Measurements from ENCODE around the gene C2. TPM values are rescaled to one million over a fixed set of nuclear protein-coding genes. Genes with fewer than 3 reads are reported as not detected.

C2 gene
- total RNA-seq, 1 donor from 2014 or later, result 2.2 TPM

- DNase-seq (ENCODE audit: extremely low spot score, unreplicated experiment), result no peak
- TF ChIP-seq, protein P1, sequence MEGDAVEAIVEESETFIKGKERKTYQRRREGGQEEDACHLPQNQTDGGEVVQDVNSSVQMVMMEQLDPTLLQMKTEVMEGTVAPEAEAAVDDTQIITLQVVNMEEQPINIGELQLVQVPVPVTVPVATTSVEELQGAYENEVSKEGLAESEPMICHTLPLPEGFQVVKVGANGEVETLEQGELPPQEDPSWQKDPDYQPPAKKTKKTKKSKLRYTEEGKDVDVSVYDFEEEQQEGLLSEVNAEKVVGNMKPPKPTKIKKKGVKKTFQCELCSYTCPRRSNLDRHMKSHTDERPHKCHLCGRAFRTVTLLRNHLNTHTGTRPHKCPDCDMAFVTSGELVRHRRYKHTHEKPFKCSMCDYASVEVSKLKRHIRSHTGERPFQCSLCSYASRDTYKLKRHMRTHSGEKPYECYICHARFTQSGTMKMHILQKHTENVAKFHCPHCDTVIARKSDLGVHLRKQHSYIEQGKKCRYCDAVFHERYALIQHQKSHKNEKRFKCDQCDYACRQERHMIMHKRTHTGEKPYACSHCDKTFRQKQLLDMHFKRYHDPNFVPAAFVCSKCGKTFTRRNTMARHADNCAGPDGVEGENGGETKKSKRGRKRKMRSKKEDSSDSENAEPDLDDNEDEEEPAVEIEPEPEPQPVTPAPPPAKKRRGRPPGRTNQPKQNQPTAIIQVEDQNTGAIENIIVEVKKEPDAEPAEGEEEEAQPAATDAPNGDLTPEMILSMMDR (conservative IDR thresholded peaks at IDR 0.05), result no peak
- Mint-ChIP-seq H3K27me3 (no peaks in the 10 kb centered on the region), H3K27ac (no peak overlapping the region), H3K4me3 (no peak overlapping the region), H3K9me3 (no peaks in the 10 kb centered on the region), H3K4me1 (ENCODE audit: unreplicated experiment) (no peaks in the 10 kb centered on the region), H3K36me3 (peaks cover 12% of the 10 kb centered on the region)
These were observed 46.9 kb upstream of the C2 start for GRCh38 chr6:31880616-31881015.

DNA sequence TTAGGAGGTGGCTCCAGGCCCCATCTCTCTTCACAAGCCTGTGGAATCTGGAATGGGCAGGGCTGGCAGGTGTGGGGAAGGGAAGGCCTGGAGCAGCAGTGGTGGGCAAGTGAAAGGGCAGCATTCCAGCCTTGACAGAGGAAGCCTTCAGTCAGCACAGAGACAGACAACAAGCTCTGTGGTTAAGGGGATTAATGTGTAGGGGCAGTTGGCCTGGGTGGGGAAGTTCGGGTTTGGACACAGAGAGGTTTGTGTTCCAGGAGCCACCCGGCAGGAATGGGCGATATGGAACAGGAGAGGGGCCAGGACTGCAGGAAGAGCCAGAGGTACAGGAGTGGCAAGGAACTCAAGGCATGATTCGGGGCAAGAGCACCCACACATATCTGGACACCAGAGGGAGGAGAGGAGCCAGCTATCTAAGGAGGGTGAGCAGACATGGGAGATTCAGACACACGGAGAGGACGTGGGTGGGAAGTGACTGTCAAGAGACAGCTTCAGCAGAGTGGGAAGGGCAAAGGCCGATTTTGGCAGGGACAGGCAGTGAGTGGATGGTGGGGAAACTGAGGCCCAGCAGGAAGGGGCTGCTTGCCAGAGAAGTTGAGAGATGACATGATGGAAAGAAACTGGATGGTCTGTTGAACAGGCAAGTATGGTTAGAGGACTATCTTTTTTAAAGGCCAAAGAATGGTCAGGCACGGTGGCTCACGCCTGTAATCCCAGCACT is 46.2 kb upstream of the C2 start:
- Mint-ChIP-seq H3K4me1 (ENCODE audit: unreplicated experiment) (no peaks in the 10 kb centered on the region), H3K27me3 (no peaks in the 10 kb centered on the region), H3K4me3 (no peak overlapping the region), H3K36me3 (peaks cover 16% of the 10 kb centered on the region), H3K9me3 (no peaks in the 10 kb centered on the region), H3K27ac (no peak overlapping the region)
- TF ChIP-seq, protein P1 (conservative IDR thresholded peaks at IDR 0.05), result no peak
- no peak for DNase-seq (ENCODE audit: extremely low spot score, unreplicated experiment)

DNA sequence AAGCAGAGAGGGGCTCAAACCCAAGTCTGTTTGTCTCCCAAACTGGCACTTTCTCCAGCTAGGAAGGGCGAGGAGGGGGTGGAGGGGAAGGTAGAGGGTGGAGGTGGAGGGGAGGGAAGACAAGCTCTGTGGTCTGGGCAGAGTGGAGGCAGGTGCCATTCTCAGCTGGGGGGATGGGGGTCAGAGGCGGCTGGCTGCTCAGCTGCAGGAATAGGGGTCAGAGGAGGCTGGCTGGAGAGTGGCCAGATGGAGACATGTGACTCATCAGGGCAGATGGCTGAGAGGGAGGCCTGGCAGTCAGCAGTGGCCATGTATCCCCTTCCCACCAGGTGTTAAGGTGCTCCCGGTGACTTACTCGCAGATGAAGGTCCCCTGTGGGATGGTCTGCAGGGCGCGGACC is 45.2 kb upstream of the C2 start:
- H3K27ac Mint-ChIP-seq, result no peak overlapping the region
- H3K4me3 Mint-ChIP-seq, result no peak overlapping the region
- TF ChIP-seq, protein P1 (conservative IDR thresholded peaks at IDR 0.05), result no peak
- H3K27me3 Mint-ChIP-seq, result no peaks in the 10 kb centered on the region
- no peak for DNase-seq (ENCODE audit: extremely low spot score, unreplicated experiment)
- H3K9me3 Mint-ChIP-seq, result no peaks in the 10 kb centered on the region
- H3K36me3 Mint-ChIP-seq, result peaks cover 16% of the 10 kb centered on the region
- no peaks in the 10 kb centered on the region for H3K4me1 Mint-ChIP-seq (ENCODE audit: unreplicated experiment)

DNA sequence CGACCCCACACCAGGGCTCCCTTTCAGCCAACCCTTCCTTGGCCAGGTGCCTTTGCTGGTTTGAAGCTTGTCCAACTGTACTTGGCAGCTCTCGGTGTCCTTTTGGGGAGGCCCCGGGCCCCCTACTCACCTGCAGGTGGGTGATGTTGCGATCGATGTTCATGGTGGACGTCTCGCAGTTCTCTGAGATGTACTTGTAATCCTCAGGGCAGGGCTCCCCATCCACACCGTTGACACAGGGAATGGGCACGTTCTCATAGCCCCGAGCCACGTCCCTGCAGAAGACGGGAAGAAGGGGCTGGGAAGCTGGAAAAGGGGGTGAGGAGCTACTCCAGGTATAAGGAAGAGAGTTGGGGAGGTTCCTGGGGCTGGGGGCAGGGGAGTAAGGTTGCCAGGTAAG is 43.8 kb upstream of the C2 start:
- TF ChIP-seq, protein P1 (conservative IDR thresholded peaks at IDR 0.05), result no peak
- no peak for DNase-seq (ENCODE audit: extremely low spot score, unreplicated experiment)
- H3K4me1 Mint-ChIP-seq (ENCODE audit: unreplicated experiment), result no peaks in the 10 kb centered on the region
- H3K9me3 Mint-ChIP-seq, result no peaks in the 10 kb centered on the region
- no peak overlapping the region for H3K4me3 Mint-ChIP-seq
- H3K36me3 Mint-ChIP-seq, result peaks cover 16% of the 10 kb centered on the region
- no peak overlapping the region for H3K27ac Mint-ChIP-seq
- H3K27me3 Mint-ChIP-seq, result no peaks in the 10 kb centered on the region

DNA sequence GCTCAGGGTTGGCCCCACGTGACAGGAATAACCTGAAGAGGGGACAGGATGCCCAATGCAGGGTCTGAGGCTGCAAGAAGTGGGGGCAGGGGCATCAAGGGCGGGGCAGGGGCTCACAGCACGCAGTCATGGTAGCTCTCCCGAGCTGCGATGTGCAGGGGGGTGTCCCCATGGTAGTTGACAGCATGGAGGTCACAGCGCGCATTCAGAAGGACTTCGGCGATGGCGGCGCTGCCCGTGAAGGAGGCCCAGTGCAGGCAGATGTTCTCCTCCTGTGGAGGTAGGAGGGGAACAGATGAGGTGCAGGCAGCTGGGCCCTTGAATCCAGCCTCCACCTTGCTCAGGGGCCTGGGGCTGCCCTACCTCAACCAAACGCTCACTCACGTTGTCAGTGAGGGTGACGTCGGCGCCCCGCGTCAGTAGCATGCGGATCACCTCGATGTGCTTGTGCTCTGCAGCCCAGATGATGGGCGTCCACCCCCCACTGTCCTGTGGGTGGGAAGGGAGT is 42.9 kb upstream of the C2 start:
- Mint-ChIP-seq H3K36me3 (peaks cover 19% of the 10 kb centered on the region), H3K27me3 (no peaks in the 10 kb centered on the region), H3K4me3 (no peak overlapping the region), H3K4me1 (ENCODE audit: unreplicated experiment) (no peaks in the 10 kb centered on the region), H3K27ac (no peak overlapping the region), H3K9me3 (no peaks in the 10 kb centered on the region)
- TF ChIP-seq, protein P1 (conservative IDR thresholded peaks at IDR 0.05), result no peak
- DNase-seq (ENCODE audit: extremely low spot score, unreplicated experiment), result no peak
